Astrocyte of the spinal cord (primary cell): ENCODE results near the gene TMPRSS2.
"Not testable (repeated sequence)": the region's sequence is repeated elsewhere in the genome, so short reads cannot be mapped to it uniquely, and the experiment has no call there.

Source experiments
- DNase-seq: peaks from one replicate; pipeline ENCODE4 v3.0.0; 2011; ENCODE audit warnings: low read depth, low spot score
- H3K4me3 ChIP-seq: 2 replicates; pipeline ENCODE4 v1.5.1; 2011; ENCODE audit warnings: low read depth, mild to moderate bottlenecking, low read length, moderate library complexity
- CTCF ChIP-seq: IDR thresholded peaks from 2 replicates; pipeline ENCODE4 v1.5.1; 2012; ENCODE audit warnings: low read depth, mild to moderate bottlenecking, low read length, inconsistent platforms
- in situ Hi-C: cut with HindIII; loops from 2 replicates; pipeline ENCODE4 v1.10.0; 2017; ENCODE audit warnings: low sequenced_read_pairs

Gene TMPRSS2

GRCh38 chr21:41426676-41427404, 81.1 kb downstream of the TMPRSS2 start:
- no peak for DNase-seq
- TF ChIP-seq CTCF, result no peak
- in situ Hi-C loops, result no loop called here
- peak overlapping the region; percentile 47 for H3K4me3 ChIP-seq

- in situ Hi-C loops, result no loop called here
- peak; percentile 7 for DNase-seq
- no peak for TF ChIP-seq CTCF
- peak within 1 kb of the TSS; percentile 47 for H3K4me3 ChIP-seq
Measured at GRCh38 chr21:41425954-41426675, 81.8 kb downstream of the TMPRSS2 start, which contains the start of gene MX1. Gene MX1, plus strand, starts transcription at chr21:41426239. Its CDS starts 5,832 bp downstream, at chr21:41432071.

GRCh38 chr21:41425588-41425953, 82.4 kb downstream of the TMPRSS2 start:
- TF ChIP-seq CTCF, result no peak
- in situ Hi-C loops, result no loop called here
- DNase-seq, result no peak
- peak overlapping the region; percentile 47 for H3K4me3 ChIP-seq

GRCh38 chr21:41423305-41423636, 84.7 kb downstream of the TMPRSS2 start:
- in situ Hi-C loops, H3K4me3 ChIP-seq, DNase-seq: not testable (repeated sequence)

GRCh38 chr21:41422546-41423304, 85.2 kb downstream of the TMPRSS2 start:
- in situ Hi-C loops, result no loop called here
- no peak for TF ChIP-seq CTCF
- no peak for DNase-seq
- H3K4me3 ChIP-seq, result no peak overlapping the region

GRCh38 chr21:41420998-41421397, 87.0 kb downstream of the TMPRSS2 start:
- in situ Hi-C loops, H3K4me3 ChIP-seq, DNase-seq: not testable (repeated sequence)

GRCh38 chr21:41419921-41420862, 87.8 kb downstream of the TMPRSS2 start:
- in situ Hi-C loops, result no loop called here
- TF ChIP-seq CTCF, result no peak
- H3K4me3 ChIP-seq, result peak overlapping the region; percentile 63
- DNase-seq, result peak; percentile 90
